Keratinocyte (primary cell): ENCODE data around the gene TPM1. TPM values are rescaled to one million over a fixed set of nuclear protein-coding genes. Genes with fewer than 3 reads are reported as not detected.

Experiments
- DNase-seq: peaks from one replicate; pipeline ENCODE4 v3.0.0-alpha.2; 2011; ENCODE audit warnings: low read depth, missing footprints, low spot score
- FAIRE-seq: peaks from 2 replicates; lab custom pipeline; 2011; peaks lifted over from hg19 to GRCh38; lab: Jason Lieb, UNC
- H2AFZ ChIP-seq: 2 replicates; pipeline ENCODE4 v1.6.0; 2012; ENCODE audit warnings: low read length, control low read depth, inconsistent platforms; ENCODE audit not compliant: control insufficient read depth
- H3K27ac ChIP-seq: 2 replicates; pipeline ENCODE4 v1.5.1; 2011; ENCODE audit warnings: low read length; ENCODE audit not compliant: control insufficient read depth, insufficient read depth
- H3K27me3 ChIP-seq: 3 replicates; pipeline ENCODE4 v1.6.0; 2011; ENCODE audit warnings: low read length; ENCODE audit not compliant: control insufficient read depth, insufficient read depth; ENCODE audit errors: extremely low read depth
- H3K36me3 ChIP-seq, 2 experiments: 2 replicates in 1 of 2; 3 replicates in 1 of 2; pipeline ENCODE4 v1.5.1; 2011; ENCODE audit warnings: low read length in 2 of 2, mild to moderate bottlenecking in 1 of 2; ENCODE audit not compliant: control insufficient read depth in 2 of 2, insufficient read depth in 2 of 2; ENCODE audit errors: extremely low read depth in 1 of 2
- H3K4me1 ChIP-seq: 3 replicates; pipeline ENCODE4 v1.5.1; 2011; ENCODE audit warnings: low read length; ENCODE audit not compliant: control insufficient read depth, insufficient read depth; ENCODE audit errors: extremely low read depth
- H3K4me2 ChIP-seq: 3 replicates; pipeline ENCODE4 v1.6.0; 2011; ENCODE audit warnings: low read depth, low read length; ENCODE audit not compliant: control insufficient read depth, insufficient read depth; ENCODE audit errors: extremely low read depth
- H3K4me3 ChIP-seq, 3 experiments: fragments of 200-600 bp in 1 of 3; sonication (generic) in 1 of 3; 2 replicates in 2 of 3; 3 replicates in 1 of 3; pipeline ENCODE4 v1.5.1; 2011 to 2016; ENCODE audit warnings: low read length in 3 of 3, mild to moderate bottlenecking in 3 of 3, control low read depth in 2 of 3, inconsistent platforms in 1 of 3, low read depth in 1 of 3, mixed read lengths in 1 of 3, mixed run types in 1 of 3, moderate library complexity in 1 of 3; ENCODE audit not compliant: control insufficient read depth in 2 of 3, insufficient read depth in 2 of 3; ENCODE audit errors: extremely low read depth in 1 of 3
- H3K79me2 ChIP-seq: 2 replicates; pipeline ENCODE4 v1.6.0; 2012; ENCODE audit warnings: low read length; ENCODE audit not compliant: control insufficient read depth, insufficient read depth
- H3K9ac ChIP-seq: 3 replicates; pipeline ENCODE4 v1.6.0; 2011; ENCODE audit warnings: low read length; ENCODE audit not compliant: control insufficient read depth, insufficient read depth; ENCODE audit errors: extremely low read depth
- H3K9me1 ChIP-seq: 3 replicates; pipeline ENCODE4 v1.6.0; 2011; ENCODE audit warnings: low read length; ENCODE audit not compliant: control insufficient read depth, insufficient read depth; ENCODE audit errors: extremely low read depth
- H3K9me3 ChIP-seq: 2 replicates; pipeline ENCODE4 v1.5.1; 2012; ENCODE audit warnings: low read depth, low read length; ENCODE audit not compliant: control insufficient read depth
- H4K20me1 ChIP-seq: 3 replicates; pipeline ENCODE4 v1.6.0; 2011; ENCODE audit warnings: low read length; ENCODE audit not compliant: control insufficient read depth, insufficient read depth; ENCODE audit errors: extremely low read depth
- EZH2 ChIP-seq: IDR thresholded peaks from one replicate; pipeline ENCODE4 v1.6.1; 2012; ENCODE audit warnings: inconsistent platforms, mild to moderate bottlenecking, low read length, moderate library complexity
- dilution Hi-C: fragments of 300-500 bp; cut with MboI; formaldehyde crosslinking; loops from one replicate; pipeline ENCODE4 v1.7.0; 2020; ENCODE audit warnings: low sequenced_read_pairs; ENCODE audit not compliant: extremely low pct_ligation_motif_present
- polyA plus RNA-seq, 5 experiments: library from polyadenylated mRNA; depleted of rRNA in 3 of 5; stranded (reverse) in 3 of 5; stranded (forward) in 1 of 5; unstranded in 1 of 5; fragments of >200 nt; gene quantifications; 1 replicate in 1 of 5; 2 replicates in 3 of 5; 3 replicates in 1 of 5; pipeline versions ENCODE4 v1.2.1 to v1.2.3, GENCODE V29; 2011 to 2012; ENCODE audit warnings: missing spikeins in 2 of 5, low read depth in 1 of 5, low replicate concordance in 1 of 5
- TF ChIP-seq, protein P1 (sequence below), 3 experiments: IDR thresholded peaks in 1 of 3; conservative IDR thresholded peaks in 1 of 3; optimal IDR thresholded peaks in 1 of 3; 2 replicates in 2 of 3; 3 replicates in 1 of 3; pipeline versions ENCODE3 to v1.5.1; 2011; ENCODE audit warnings: low read length in 3 of 3, mild to moderate bottlenecking in 3 of 3, moderate library complexity in 2 of 3, control low read depth in 1 of 3, inconsistent platforms in 1 of 3; ENCODE audit not compliant: insufficient read depth in 2 of 3; ENCODE audit errors: extremely low read depth in 1 of 3

The TPM1 gene
- polyA plus RNA-seq, 1 donor (not counting 4 experiments of a cell fraction or from before 2014, with no cell fraction given), result 370 TPM

DNA sequence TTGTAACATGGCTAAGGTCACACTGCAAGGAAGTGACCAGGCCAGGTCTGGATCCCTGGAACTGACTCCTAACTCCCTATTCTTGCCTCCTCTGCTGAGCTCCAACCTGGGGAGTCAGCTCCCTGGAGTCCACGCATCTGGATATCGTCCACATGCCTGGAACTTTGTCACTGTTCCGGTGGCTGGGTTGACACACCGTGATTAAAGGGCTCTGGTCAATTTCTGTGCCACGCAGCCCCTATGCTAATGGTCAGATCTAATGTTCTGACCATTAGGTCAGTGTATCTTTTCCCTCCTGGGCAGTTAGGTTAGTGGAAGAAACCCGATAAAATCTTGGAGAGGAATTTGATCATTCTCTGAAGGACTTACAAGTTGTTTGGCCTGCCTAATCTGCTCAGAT, 1.6 kb upstream of the TPM1 start:
- Histone ChIP-seq H3K27ac (no peak overlapping the region), H3K9ac (no peak overlapping the region), H3K4me3 (no peak overlapping the region), H3K4me1 (peaks cover 66% of the 10 kb centered on the region), H3K9me3 (peaks cover 3% of the 10 kb centered on the region), H3K36me3 (peaks cover 0 to 5% of the 10 kb centered on the region in 2 experiments), H2AFZ (no peak overlapping the region), H3K27me3 (no peaks in the 10 kb centered on the region), H4K20me1 (no peaks in the 10 kb centered on the region), H3K9me1 (no peaks in the 10 kb centered on the region), H3K4me2 (peak overlapping the region; percentile 1), H3K79me2 (peaks cover 27% of the 10 kb centered on the region)
- FAIRE-seq (no peak), DNase-seq (no peak)
- dilution Hi-C loops, result loop anchor here (25.0 kb wide), 1 partner anchor 279 kb away; no protein-coding TSS in a partner anchor
- TF ChIP-seq, protein P1, sequence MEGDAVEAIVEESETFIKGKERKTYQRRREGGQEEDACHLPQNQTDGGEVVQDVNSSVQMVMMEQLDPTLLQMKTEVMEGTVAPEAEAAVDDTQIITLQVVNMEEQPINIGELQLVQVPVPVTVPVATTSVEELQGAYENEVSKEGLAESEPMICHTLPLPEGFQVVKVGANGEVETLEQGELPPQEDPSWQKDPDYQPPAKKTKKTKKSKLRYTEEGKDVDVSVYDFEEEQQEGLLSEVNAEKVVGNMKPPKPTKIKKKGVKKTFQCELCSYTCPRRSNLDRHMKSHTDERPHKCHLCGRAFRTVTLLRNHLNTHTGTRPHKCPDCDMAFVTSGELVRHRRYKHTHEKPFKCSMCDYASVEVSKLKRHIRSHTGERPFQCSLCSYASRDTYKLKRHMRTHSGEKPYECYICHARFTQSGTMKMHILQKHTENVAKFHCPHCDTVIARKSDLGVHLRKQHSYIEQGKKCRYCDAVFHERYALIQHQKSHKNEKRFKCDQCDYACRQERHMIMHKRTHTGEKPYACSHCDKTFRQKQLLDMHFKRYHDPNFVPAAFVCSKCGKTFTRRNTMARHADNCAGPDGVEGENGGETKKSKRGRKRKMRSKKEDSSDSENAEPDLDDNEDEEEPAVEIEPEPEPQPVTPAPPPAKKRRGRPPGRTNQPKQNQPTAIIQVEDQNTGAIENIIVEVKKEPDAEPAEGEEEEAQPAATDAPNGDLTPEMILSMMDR (optimal IDR thresholded peaks at IDR 0.05 in 1 of 3, IDR thresholded peaks at IDR 0.05 in 1 of 3, conservative IDR thresholded peaks at IDR 0.05 in 1 of 3; ENCODE audit: extremely low read depth in 1 of 3, insufficient read depth in 2 of 3, low read length in 3 of 3), result no peak
- no peak for TF ChIP-seq EZH2

DNA sequence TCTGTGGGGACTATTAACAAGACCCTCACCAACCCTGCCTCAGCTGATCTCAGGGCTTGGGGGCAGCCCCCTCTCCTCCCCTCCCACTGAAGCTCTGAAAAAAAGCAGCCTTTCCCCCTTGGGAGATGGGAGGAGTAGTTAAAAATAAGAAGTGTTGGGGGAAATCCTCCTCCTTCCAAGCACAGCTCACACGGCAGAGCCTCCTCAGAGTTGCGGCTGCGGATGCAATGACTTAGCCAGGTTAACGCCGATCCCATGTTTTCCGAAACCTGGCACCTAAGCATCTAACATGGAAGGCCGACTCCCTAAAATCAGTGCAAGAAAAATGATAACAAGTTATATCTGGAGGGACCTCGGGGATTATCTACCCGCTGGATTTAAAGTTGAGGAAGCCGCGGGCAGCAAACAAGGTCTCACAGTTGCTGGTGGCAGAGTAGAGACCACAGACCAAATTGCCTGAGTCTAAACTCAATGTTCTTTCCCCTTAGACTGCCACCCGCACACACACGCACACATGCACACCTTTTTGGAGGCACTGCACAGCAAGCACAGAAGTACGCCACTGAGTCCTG, 1.1 kb upstream of the TPM1 start:
- no peaks in the 10 kb centered on the region for H3K27me3 ChIP-seq
- H3K79me2 ChIP-seq, result peaks cover 27% of the 10 kb centered on the region
- DNase-seq (no peak), FAIRE-seq (no peak)
- H3K9me3 ChIP-seq, result peaks cover 3% of the 10 kb centered on the region
- peak overlapping the region; percentile 74 to 87 (median 84) for H3K4me3 ChIP-seq
- H2AFZ ChIP-seq, result no peak overlapping the region
- dilution Hi-C loops, result loop anchor here (25.0 kb wide), 1 partner anchor 279 kb away; no protein-coding TSS in a partner anchor
- no peak overlapping the region for H3K27ac ChIP-seq
- TF ChIP-seq, protein P1 (optimal IDR thresholded peaks at IDR 0.05 in 1 of 3, IDR thresholded peaks at IDR 0.05 in 1 of 3, conservative IDR thresholded peaks at IDR 0.05 in 1 of 3; ENCODE audit: extremely low read depth in 1 of 3, insufficient read depth in 2 of 3, low read length in 3 of 3), result no peak
- TF ChIP-seq EZH2, result no peak
- no peaks in the 10 kb centered on the region for H3K9me1 ChIP-seq
- H3K9ac ChIP-seq, result peak overlapping the region; percentile 63
- H3K4me1 ChIP-seq, result peaks cover 69% of the 10 kb centered on the region
- peaks cover 0 to 5% of the 10 kb centered on the region in 2 experiments for H3K36me3 ChIP-seq
- peak overlapping the region; percentile 84 for H3K4me2 ChIP-seq
- H4K20me1 ChIP-seq, result no peaks in the 10 kb centered on the region
